Choroid plexus epithelial cell (primary cell): ENCODE data around the gene SPEF2.

ENCODE experiments used
- DNase-seq: peaks from one replicate; pipeline ENCODE4 v3.0.0-alpha.2; 2010; ENCODE audit warnings: low read depth
- H3K4me3 ChIP-seq: 2 replicates; pipeline ENCODE4 v1.5.1; 2011; ENCODE audit warnings: low read depth, mild to moderate bottlenecking, control low read depth, low read length, moderate library complexity
- TF ChIP-seq, protein P1 (sequence below): conservative IDR thresholded peaks from 2 replicates; pipeline ENCODE4 v1.5.1; 2011; ENCODE audit warnings: low read depth, mild to moderate bottlenecking, control low read depth, inconsistent platforms, low read length, moderate library complexity

Gene SPEF2

GRCh38 chr5:35813521-35813920, 195.9 kb downstream of the SPEF2 start:
- DNase-seq = peak; percentile 22
- H3K4me3 ChIP-seq = no peak overlapping the region
- TF ChIP-seq, protein P1, sequence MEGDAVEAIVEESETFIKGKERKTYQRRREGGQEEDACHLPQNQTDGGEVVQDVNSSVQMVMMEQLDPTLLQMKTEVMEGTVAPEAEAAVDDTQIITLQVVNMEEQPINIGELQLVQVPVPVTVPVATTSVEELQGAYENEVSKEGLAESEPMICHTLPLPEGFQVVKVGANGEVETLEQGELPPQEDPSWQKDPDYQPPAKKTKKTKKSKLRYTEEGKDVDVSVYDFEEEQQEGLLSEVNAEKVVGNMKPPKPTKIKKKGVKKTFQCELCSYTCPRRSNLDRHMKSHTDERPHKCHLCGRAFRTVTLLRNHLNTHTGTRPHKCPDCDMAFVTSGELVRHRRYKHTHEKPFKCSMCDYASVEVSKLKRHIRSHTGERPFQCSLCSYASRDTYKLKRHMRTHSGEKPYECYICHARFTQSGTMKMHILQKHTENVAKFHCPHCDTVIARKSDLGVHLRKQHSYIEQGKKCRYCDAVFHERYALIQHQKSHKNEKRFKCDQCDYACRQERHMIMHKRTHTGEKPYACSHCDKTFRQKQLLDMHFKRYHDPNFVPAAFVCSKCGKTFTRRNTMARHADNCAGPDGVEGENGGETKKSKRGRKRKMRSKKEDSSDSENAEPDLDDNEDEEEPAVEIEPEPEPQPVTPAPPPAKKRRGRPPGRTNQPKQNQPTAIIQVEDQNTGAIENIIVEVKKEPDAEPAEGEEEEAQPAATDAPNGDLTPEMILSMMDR = no peak

- peak; percentile 58 for DNase-seq
- no peak overlapping the region for H3K4me3 ChIP-seq
- TF ChIP-seq, protein P1 = peak; percentile 77
These were observed 197.7 kb downstream of the SPEF2 start for GRCh38 chr5:35815089-35815936.

DNA sequence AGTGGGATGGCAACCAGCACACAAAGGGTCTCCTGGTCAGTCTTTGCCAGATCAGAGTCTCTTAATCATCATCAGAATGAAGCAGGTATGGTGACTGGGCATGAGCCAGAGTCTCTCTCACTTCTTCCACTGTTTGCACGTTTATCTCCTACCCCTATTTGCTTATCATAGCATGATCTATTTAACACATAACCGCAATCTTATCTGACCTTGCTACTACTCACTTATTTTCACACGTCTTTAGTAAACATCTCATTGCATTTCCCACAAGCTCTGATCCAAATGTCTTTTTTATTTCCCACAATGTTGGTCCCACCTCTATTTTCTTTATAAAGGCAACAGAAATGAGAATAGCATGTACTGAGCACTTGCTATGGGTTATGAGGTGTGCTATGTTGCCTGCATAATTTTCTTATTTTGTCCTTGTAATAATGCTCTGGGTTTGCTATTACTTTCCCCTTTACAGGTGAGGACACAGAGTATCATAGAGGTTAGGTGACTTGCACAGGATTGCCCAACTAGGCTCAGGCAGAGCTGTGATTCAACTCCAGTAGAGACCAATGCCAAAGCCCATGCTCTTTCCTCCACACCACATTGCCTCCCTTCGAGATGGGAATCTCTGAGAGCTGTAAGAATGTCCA, 199.3 kb downstream of the SPEF2 start:
- TF ChIP-seq, protein P1 = no peak
- H3K4me3 ChIP-seq = no peak overlapping the region
- DNase-seq = no peak

- no peak for DNase-seq
- TF ChIP-seq, protein P1 = no peak
- H3K4me3 ChIP-seq = no peak overlapping the region
These were observed 201.4 kb downstream of the SPEF2 start for GRCh38 chr5:35819026-35819425.

- no peak for DNase-seq
- TF ChIP-seq, protein P1 = no peak
- no peak overlapping the region for H3K4me3 ChIP-seq
These were observed 202.0 kb downstream of the SPEF2 start for GRCh38 chr5:35819668-35820067.

GRCh38 chr5:35820735-35821134, 203.1 kb downstream of the SPEF2 start:
- no peak overlapping the region for H3K4me3 ChIP-seq
- no peak for DNase-seq
- TF ChIP-seq, protein P1 = no peak
